ENCODE results near the gene LTBR. TPM values are rescaled to one million over a fixed set of nuclear protein-coding genes. Genes with fewer than 3 reads are reported as not detected.

LTBR gene
- total and polyA plus RNA-seq, 10 of the 15 experiments (the other 5 are each of a cell fraction or from before 2014, with no cell fraction given) = 0.24 to 0.44 TPM; not detected in 8

- no peak for FAIRE-seq
- in situ Hi-C loops (cut with MboI) (no loop called here), intact Hi-C loops (cut with micrococcal nuclease; ENCODE audit: unreplicated experiment) (no loop called here)
- H3K79me2 ChIP-seq (ENCODE audit: control insufficient read depth, insufficient read depth, low read length) = no peaks in the 10 kb centered on the region
- H3K27ac ChIP-seq (ENCODE audit: control insufficient read depth, insufficient read depth) = no peak overlapping the region
- H3K4me1 ChIP-seq (ENCODE audit: control insufficient read depth, insufficient read depth, low read length) = no peaks in the 10 kb centered on the region
- BruUV-seq (replicated peaks) = no TSS peak
- SMC1A ChIA-PET (ENCODE audit: uncharacterized antibody, unreplicated experiment) = no interaction called here
- H3K4me3 ChIP-seq = no peak overlapping the region
- no peak for TF ChIP-seq CHD1 (IDR thresholded peaks at IDR 0.05; ENCODE audit: low read depth, low read length)
- no peak for TF ChIP-seq POLR2AphosphoS2 (IDR thresholded peaks at IDR 0.05; ENCODE audit: low read depth, low read length)
- TF ChIP-seq RUNX3 (IDR thresholded peaks at IDR 0.05; ENCODE audit: low read length) = no peak
- no peak for TF ChIP-seq TAF1 (IDR thresholded peaks at IDR 0.05; ENCODE audit: borderline replicate concordance, low read depth, low read length)
- TF ChIP-seq CREB1 (IDR thresholded peaks at IDR 0.05; ENCODE audit: low read depth) = no peak
- TF ChIP-seq SMARCA5 (IDR thresholded peaks at IDR 0.05) = no peak
- TF ChIP-seq, protein P1, sequence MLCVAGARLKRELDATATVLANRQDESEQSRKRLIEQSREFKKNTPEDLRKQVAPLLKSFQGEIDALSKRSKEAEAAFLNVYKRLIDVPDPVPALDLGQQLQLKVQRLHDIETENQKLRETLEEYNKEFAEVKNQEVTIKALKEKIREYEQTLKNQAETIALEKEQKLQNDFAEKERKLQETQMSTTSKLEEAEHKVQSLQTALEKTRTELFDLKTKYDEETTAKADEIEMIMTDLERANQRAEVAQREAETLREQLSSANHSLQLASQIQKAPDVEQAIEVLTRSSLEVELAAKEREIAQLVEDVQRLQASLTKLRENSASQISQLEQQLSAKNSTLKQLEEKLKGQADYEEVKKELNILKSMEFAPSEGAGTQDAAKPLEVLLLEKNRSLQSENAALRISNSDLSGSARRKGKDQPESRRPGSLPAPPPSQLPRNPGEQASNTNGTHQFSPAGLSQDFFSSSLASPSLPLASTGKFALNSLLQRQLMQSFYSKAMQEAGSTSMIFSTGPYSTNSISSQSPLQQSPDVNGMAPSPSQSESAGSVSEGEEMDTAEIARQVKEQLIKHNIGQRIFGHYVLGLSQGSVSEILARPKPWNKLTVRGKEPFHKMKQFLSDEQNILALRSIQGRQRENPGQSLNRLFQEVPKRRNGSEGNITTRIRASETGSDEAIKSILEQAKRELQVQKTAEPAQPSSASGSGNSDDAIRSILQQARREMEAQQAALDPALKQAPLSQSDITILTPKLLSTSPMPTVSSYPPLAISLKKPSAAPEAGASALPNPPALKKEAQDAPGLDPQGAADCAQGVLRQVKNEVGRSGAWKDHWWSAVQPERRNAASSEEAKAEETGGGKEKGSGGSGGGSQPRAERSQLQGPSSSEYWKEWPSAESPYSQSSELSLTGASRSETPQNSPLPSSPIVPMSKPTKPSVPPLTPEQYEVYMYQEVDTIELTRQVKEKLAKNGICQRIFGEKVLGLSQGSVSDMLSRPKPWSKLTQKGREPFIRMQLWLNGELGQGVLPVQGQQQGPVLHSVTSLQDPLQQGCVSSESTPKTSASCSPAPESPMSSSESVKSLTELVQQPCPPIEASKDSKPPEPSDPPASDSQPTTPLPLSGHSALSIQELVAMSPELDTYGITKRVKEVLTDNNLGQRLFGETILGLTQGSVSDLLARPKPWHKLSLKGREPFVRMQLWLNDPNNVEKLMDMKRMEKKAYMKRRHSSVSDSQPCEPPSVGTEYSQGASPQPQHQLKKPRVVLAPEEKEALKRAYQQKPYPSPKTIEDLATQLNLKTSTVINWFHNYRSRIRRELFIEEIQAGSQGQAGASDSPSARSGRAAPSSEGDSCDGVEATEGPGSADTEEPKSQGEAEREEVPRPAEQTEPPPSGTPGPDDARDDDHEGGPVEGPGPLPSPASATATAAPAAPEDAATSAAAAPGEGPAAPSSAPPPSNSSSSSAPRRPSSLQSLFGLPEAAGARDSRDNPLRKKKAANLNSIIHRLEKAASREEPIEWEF (IDR thresholded peaks at IDR 0.05; ENCODE audit: insufficient replicate concordance, low read depth, low read length) = no peak
- no peak for TF ChIP-seq WRNIP1 (IDR thresholded peaks at IDR 0.05; ENCODE audit: borderline replicate concordance, low read depth, low read length)
- TF ChIP-seq NR2C2 (IDR thresholded peaks at IDR 0.05; ENCODE audit: borderline replicate concordance, control insufficient read depth, insufficient read length, low read depth) = no peak
- no peak for TF ChIP-seq NFIC (IDR thresholded peaks at IDR 0.05; ENCODE audit: low read depth, low read length)
- TF ChIP-seq POLR2AphosphoS5 (IDR thresholded peaks at IDR 0.05; ENCODE audit: low read length) = no peak
- no peak for TF ChIP-seq EZH2 (IDR thresholded peaks at IDR 0.05; ENCODE audit: borderline replicate concordance, control insufficient read depth, low read depth, low read length)
- no peak for TF ChIP-seq FOXK2 (IDR thresholded peaks at IDR 0.05)
- no peak for TF ChIP-seq CHD4 (IDR thresholded peaks at IDR 0.05)
- TF ChIP-seq MTA2 (IDR thresholded peaks at IDR 0.05; ENCODE audit: low read depth) = no peak
- no peak for TF ChIP-seq IRF3 (IDR thresholded peaks at IDR 0.05)
- no peak for DNase-seq (ENCODE audit: low read depth, low spot score)
- no peaks in the 10 kb centered on the region; a peak in 1 of 4 replicates for H3K27me3 ChIP-seq (replicated peaks in 1 of 2; ENCODE audit: control insufficient read depth in 2 of 2, insufficient read depth in 2 of 2, low read length in 1 of 2)
- H3K36me3 ChIP-seq (ENCODE audit: control insufficient read depth in 2 of 2, insufficient read depth in 2 of 2, low read length in 1 of 2) = no peaks in the 10 kb centered on the region
- H3K4me2 ChIP-seq (ENCODE audit: control insufficient read depth, insufficient read depth) = no peak overlapping the region
- H4K20me1 ChIP-seq (ENCODE audit: control insufficient read depth, insufficient read depth) = no peaks in the 10 kb centered on the region
- no peaks in the 10 kb centered on the region for H3K9me3 ChIP-seq (replicated peaks; ENCODE audit: control insufficient read depth, insufficient read depth, low read length)
- H3K9ac ChIP-seq (ENCODE audit: control insufficient read depth, insufficient read depth, low read length) = no peak overlapping the region
- H2AFZ ChIP-seq (ENCODE audit: control insufficient read depth, low read depth, low read length) = no peak overlapping the region
- ATAC-seq = no peak
- POLR2A ChIA-PET = no interaction called here
- CTCF ChIA-PET = interaction anchor here (0.7 kb wide), 1 partner anchor 20 kb away, joined by 3 read pairs; no protein-coding TSS in a partner anchor
- RAD21 ChIA-PET (ENCODE audit: unreplicated experiment) = no interaction called here
- WGBS (ENCODE audit: insufficient coverage, insufficient replicate concordance, low lambda C conversion rate, missing lambda C conversion rate) = 43% methylated on average over 6 of the region's 6 CpGs
Observed at GRCh38 chr12:6405963-6406362, 22.0 kb downstream of the LTBR start.

All from GM12878 (cell line).